ENCODE data around the gene UBE2B.
A peak's percentile ranks its signal among the peaks of the same experiment; 100 is the strongest.
"Not testable (repeated sequence)": the region's sequence is repeated elsewhere in the genome, so short reads cannot be mapped to it uniquely, and the experiment has no call there.

Gene UBE2B

DNA sequence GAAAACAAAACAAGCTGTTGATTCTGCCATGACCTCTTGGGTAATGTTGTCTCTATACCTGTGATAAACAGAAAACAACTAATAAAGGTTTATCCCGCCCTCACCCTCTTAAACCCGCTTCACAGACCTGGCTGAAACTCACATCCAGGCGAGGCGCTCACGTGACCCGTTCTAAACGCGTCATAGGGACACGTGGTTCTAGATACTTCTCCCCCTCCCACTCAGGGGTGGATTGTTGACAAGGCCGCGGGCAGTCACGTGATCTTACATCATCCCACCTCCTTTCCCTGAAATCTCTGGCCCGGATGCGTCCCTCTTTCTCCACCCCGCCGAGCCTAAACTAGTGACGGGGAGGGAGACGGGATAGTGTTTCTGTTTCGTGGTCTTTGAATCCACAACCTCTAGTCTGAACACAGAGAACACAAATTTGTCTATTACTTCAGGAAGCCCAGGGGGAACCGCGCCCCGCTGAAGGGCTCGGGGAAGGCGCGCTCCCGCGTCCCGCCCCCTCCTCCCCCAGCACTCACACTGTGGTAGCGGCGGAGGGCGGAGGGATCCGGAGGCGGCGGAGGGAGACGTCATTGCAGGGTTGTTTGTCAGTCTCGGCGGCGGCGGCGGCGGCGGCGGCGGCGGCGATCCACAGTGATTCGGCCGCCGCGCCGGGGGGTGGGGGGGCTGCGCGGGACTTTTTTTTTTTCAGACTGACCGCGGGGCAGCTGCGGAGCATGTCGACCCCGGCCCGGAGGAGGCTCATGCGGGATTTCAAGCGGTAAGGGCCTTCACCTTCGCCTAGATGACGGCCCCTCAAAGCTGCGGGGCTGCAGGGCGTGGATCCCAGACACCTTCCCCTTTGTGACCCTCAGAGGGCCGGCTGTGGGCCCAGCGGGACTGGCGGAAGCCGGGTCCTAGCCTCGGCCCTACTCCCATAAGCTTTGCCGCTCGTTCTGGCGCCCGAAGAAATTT lies at the start of gene UBE2B:
TSS of gene UBE2B (plus strand) at position 699 of the 963 bp plus-strand sequence. CDS start at position 726, 27 bp downstream.
- peak; percentile 97 for DNase-seq

DNA sequence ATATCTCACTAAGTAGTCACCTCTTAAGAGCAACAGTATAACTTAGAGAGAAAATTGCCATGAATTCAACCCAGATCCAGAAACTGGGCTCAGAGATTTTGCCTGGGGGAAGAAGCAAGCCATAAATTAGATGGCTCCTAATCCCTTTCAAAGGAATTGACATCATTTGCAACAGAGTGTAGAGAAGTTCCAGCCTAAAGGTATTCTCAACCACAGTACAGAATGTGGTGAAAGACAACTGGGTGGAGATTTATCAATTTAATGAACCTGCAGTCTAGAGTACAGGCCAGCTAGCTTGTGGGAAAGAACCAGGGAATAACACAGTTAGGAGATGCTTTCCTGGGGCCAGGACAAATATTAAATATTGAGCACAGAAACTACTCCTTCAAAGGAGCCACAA lies 44.0 kb upstream of the UBE2B start:
- DNase-seq = no peak

DNA sequence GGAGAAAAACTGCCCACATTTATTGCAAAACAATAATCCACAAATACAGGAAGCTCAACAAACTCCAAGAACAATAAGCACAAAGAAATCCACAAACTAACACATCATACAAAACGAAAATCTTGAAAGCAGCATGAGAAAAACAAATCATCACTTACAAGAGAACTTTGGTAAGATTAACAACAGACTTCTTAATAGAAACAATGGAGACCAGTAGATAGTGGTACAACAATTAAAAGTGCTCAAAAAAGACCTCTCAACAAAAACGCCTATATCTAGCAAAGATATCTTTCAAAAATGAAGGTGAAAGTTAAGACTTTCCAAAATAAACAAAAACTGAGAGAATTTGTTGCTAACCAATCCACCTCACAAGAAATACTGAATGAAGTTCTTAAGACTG lies 42.8 kb upstream of the UBE2B start:
- no peak for DNase-seq

DNA sequence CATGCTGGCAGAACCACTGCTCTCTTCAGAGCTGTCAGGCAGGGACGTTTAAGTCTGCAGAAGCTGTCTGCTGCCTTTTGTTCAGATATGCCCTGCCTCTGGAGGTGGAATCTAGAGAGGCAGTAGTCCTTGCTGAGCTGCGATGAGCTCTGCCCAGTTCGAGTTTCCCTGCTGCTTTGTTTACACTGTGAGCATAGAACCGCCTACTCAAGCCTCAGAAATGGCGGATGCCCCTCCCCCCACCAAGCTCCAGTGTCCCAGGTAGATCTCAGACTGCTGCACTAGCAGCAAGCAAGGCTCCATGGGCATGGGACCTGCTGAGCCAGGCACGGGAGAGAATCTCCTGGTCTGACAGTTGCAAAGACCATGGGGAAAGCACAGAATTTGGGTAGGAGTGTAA lies 34.5 kb upstream of the UBE2B start:
- not testable (repeated sequence) for DNase-seq

DNA sequence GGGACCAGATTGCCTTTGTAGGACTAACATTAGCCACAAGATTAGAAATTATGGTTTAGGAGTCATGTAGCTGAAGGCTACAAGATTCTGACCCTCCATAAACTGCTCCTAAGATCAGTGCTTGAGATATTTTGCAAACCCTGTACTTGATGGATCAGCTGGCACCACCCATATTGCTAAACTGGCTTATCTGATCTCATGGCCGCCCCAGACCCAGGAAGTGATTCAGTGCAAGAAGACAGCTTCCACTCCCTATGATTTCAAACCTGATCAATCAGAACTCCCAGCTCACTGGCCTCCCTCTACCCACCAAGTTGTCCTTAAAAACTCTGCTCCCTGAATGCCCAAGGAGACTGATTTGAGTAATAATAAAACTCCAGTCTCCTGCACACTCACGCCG lies 27.9 kb upstream of the UBE2B start:
- not testable (repeated sequence) for DNase-seq

DNA sequence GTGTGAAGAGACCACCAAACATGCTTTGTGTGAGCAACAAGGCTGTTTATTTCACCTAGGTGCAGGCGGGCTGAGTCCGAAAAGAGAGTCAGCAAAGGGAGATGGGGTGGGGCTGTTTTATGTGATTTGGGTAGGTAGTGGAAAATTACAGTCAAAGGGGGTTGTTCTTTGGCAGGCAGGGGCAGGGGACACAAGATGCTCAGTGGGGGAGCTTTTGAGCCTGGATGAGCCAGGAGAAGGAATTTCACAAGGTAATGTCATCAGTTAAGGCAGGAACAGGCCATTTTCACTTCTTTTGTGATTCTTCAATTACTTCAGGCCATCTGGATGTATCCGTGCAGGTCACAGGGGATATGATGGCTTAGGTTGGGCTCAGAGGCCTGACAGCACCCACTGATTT lies 25.9 kb upstream of the UBE2B start:
- DNase-seq = not testable (repeated sequence)

DNA sequence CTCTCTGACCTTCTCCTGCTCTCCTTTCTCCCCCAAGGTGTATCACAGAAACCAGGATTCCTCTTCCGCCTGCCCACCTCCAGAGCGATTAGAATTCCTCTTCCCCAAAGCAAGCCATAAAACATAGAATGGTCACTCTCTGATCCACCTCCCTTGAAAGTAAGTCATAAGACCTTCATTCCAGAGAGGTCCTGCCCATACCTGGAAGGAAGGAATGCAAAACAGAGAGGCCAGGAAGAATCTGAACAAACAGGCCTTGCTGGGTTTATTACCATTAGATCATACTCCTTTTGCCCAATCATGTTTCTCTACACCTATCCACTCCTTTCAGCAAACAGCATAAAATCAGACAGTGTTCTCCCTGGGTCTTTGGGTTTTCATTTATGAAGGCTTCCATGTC lies 25.4 kb upstream of the UBE2B start:
- no peak for DNase-seq

DNA sequence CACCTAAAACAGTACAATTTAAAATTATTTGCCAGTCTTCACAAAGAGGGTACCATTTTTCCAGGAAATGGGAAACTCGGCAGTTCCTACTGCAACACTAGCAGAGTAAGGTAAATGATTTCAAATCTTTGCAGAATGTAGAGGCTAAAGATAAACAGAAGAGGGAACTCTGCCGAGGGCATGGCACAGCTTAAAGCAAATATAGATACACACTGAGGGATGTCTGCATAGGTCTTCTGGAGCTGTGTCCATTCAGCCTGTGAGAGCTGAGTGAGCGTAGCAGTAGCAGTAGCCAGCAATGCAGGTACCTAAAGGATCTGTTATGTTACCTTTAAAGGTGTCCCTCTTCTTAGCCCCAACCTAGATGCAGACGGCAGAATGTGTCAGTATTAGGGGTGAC lies 21.9 kb upstream of the UBE2B start:
- DNase-seq = no peak

DNA sequence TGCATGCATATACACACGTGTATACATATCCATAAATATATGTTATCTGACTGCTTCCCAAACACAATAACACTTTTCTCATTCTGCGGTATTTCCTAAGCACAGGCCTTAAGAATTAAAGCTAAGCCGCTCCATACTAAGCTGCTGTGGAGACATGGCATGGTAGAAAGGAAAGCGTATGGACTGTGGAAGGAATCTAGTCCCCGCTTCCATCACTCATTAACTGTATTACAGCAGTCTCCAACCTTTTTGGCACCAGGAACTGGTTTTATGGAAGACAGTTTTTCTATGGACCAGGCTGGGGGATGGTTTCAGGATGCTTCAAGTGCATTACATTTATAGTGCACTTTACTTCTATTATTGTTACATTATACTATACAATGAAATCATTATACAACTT lies 15.7 kb upstream of the UBE2B start:
- no peak for DNase-seq

DNA sequence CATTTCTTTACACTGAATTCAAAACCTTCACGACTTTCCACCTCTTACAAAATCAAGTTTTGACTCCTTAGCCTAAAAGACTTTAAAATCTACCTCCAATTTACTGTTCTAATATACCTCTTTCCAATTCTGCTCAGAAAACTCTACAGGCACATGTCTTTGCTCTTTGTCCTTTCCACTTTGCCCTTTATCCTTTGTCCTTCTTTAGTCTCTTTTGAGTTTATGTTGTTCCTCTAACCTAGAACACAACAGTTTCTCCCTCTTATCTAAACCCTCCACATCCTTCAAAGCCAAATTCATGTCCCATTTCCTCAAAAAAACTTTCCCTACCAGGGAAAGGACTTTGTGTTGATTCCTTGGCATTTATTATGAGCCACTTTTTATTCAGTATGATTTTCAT lies 5.8 kb upstream of the UBE2B start:
- DNase-seq = no peak

DNA sequence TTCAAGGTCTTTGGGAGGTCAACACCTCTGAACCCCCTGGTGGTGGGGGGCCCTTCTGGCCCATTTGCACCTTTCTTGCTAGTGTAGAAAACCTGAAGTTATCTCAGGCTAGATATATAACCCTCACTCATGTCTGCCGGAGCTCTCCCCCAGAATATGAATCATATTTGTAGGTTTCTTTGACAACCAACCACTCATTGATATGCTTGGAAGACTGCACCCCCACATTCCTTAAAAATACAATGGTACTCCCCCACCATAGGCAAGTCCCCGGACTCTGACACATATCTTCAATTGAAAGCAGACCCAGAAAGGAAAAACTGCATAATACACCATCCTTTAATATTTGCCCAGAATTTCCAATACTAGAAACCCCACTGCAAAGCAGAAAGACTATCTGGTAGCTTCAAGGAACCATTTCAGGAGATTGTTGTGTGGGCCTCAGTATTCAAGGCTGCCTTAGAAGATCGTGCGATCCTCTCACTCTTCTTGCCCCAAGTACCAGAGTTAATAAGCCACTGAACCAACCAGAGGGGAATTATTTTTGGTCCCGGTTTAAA lies 978 bp upstream of the UBE2B start:
- DNase-seq = no peak

DNA sequence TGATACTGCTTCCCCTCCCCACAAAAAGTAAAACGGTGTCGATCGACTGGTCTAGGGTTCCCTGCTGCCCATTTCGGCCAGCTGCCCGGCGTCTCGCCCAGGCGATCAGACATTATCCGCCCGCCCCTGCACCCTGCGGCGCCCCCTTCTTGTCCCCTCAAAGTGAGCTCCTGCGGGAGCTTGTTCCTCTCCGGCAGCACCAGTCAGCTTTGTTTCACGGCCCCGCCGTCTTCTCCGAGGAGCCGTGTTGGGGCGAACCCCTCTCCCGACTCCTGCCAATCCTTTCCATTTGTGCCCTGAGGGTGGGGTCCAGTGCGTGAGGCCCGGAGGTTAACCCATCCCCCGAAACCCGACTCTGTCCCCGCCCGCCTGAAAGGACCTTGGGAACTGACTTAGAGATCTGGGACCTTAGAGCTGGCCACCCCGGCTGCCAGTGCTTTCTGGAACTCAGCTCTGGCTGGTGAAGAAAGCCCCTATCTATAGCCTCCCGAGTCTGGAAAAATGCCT lies 518 bp downstream of the UBE2B start:
- DNase-seq = no peak

DNA sequence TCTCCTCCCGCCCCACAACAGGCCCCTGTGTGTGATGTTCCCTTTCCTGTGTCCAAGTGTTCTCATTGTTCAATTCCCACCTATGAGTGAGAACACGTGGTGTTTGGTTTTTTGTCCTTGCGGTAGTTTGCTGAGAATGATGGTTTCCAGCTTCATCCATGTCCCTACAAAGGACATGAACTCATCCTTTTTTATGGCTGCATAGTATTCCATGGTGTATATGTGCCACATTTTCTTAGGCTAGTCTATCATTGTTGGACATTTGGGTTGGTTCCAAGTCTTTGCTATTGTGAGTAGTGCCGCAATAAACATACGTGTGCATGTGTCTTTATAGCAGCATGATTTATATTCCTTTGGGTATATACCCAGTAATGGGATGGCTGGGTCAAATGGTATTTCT lies 2.3 kb downstream of the UBE2B start:
- not testable (repeated sequence) for DNase-seq

DNA sequence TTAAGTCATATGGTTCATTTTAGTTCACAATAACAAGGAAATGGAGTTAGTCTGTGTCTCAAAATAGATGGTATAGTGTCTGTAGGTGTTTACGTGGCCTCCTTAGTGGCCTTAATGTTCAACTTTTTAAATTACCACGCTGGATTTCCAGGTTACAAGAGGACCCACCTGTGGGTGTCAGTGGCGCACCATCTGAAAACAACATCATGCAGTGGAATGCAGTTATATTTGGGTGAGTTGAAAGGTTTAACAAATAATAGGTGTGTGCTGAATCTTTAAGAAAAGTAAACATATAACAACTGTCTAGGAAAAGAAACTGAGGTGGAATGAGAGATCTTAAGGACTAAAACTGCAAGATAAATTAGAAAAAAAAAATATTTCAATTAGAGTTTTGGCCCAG lies 2.9 kb downstream of the UBE2B start:
- no peak for DNase-seq

DNA sequence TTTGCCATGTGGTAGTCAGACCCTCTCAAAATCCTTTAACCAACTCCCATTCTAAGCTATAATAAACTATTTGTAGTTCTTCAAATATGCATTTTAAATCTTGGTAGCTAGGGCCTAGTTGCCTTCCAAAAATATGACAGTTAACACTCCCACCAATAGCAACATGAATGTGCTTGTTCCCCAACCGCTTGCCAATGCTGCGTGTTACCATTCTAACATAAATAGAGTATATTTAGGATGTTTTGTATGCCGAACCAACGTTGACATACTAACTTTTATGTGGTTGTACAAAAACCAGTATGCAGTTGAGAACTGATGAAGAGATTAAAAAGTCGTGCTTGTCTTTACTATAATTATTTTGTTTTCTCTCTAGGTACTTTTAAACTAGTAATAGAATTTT lies 9.0 kb downstream of the UBE2B start:
- no peak for DNase-seq

DNA sequence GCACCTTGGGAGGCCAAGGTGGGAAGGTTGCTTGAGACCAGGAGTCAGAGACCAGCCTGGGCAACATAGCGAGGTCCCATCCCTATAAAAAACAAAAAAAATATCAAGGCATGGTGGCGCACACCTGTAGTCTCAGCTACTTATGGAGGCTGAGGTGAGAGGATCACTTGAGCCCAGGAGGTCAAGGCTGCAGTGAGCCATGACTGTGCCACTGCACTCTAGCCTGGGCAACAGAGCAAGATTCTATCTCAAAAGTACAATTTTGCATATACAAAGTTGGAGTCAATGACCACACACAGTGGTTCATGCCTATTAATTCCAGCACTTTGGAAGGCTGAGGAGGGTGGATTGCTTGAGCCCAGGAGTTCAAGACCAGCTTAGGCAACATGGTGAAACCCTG lies 10.8 kb downstream of the UBE2B start:
- DNase-seq = not testable (repeated sequence)

DNA sequence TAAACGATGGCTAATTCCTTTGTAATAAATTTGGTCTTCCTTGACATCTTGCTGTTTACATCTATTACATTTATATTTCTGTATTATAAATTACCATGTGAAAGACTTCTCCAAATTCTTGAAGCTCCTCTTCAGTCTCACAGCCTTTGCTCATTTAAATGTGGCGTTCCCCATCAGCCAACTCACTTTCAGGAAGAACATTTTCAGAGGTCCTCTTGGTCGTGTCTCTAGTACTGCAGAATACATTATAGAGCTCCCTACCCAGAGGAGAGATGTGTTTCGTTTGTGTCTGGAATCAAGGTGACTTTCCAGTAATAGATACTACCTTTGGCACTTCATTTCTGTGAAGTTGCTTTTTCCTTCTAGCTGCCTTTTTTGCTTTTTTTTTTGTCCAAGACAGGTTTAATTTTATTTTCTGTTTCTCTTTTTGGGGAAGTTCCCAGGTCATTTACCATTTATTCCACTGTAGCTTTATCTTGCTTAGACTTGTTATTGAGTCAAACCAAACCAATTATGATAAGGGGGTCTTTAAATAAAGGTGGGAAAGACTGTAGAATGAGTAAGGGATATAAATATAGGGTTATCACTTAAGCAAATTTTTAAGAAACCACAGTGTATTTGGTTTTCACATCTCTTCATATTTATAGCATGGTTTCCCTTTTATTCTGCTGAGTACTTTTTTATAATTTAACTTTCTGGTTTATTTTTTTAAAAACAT lies 12.8 kb downstream of the UBE2B start:
- DNase-seq = no peak

DNA sequence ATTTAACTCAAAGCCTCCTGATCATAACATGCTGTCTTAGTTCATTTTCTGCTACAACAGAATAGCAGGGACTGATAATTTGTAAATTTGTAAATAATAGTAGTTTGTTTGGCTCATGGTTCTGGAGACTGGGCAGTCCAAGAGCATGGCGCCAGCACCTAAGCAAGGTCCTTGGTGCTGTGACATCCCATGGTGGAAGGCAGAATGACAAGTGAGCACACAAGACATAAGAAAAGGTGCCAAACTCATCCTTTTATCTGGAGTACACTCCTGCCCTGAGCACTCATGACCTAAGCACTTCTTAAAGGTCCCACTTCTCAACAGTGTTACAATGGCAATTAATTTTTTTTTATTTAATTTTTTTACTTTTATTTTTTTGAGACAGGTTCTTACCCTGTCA lies 16.1 kb downstream of the UBE2B start:
- no peak for DNase-seq

DNA sequence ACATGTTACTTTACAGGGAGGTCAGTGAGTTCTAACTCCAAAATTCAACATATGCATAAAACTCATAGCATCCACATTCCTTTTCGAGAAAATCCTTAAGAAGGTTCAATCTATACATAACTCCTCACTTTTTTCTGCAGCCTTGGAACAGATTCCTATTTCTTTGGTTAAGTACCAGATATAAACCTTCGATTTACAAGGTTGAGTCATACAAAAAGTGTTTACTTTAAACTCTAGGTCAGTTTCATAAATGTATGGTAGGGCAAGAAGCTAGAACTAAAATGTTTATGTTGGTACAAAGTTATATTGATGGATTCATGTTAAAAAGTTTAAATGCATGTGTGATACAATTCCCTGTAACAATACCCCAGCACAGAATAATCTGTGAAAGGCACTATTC lies 20.9 kb downstream of the UBE2B start:
- no peak for DNase-seq

DNA sequence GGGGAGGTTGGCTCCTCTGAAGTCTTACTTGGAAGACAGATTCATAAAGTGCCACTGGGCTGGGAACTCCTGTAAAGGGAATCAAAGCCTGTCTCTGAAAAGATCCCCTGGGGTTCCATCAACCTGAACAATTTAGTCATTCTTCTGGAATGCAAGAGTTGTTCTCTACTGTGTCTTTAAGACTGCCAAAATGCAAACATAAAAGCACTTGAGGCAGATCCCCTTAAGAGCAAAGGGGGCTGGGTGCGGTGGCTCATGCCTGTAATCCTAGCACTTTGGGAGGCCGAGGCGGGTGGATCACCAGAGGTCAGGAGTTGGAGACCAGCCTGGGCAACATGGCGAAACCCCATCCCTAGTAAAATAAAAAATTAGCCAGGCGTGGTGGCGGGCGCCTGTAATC lies 23.6 kb downstream of the UBE2B start:
- DNase-seq = no peak

DNA sequence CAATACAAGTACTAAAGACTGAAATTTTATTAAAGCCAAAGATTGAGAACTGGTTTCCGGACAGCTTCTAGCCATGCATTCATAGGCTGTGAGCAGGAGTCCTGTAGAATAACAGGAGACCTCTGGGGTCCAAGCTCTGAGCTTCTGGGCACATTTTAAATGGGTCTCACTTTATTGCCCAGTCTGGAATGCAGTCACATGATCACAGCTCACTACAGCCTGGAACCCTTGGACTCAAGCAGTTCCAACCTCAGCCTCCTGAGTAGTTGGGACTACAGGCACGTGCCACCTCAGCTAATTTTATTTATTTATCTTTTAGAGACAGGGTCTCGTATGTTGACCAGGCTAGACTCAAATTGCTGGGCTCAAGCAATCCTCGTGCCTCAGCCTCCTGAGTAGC lies 24.9 kb downstream of the UBE2B start:
- DNase-seq = no peak

DNA sequence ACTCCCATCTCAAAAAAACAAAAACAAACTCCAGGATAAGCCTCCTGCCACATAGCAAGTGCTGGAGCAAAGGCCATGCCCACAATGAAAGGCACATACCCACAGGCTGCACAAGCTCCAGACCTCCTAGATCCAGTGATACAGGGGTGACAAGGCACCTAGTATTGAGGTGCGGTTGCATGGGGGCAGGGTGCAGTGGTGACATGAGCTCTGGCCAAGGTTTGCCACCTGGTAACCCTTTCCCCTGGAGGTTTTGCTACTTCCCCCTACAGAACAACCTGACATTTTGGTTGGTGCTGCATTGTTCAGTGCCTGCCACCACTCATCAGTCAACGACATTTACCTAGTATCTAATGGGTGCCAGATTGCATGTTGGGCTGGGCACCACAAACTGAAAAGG lies 25.8 kb downstream of the UBE2B start:
- DNase-seq = no peak

DNA sequence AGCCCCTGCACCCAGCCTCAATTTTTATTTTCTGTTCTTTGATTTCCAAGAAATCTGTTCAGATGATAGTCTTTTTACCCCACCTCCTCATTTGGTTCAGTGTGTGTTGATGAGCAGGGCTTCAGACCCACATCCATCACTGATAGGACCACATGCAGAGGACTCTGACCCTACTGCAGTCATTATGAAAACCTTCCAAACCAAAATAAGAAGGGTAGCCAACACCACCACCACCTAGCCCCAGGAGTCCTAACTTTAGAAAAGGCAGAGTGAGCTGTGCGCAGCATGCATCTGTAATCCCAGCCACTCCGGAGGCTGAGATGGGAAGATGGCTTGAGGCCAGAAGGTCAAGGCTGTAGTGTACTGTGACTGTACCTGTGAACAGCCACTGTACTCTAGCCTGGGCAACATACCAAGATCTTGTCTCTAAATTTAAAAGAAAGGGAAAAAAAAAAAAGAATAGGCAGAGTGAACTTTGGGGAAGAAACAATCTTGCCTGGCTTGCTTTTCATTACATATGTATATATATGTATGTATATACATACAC lies 27.3 kb downstream of the UBE2B start:
- no peak for DNase-seq

Data from GDM1 (cell line).